ENCODE results near the gene TMEM141.

The TMEM141 gene

GRCh38 chr9:136807281-136808074, 16.3 kb downstream of the TMEM141 start, which contains the start of gene RABL6:
RABL6 (plus strand) TSS chr9:136807948; CDS start chr9:136808197, 249 bp downstream.
- DNase-seq (ENCODE audit: insufficient read length, low spot score) = peak; percentile 81
- FAIRE-seq = peak; percentile 28

- DNase-seq (ENCODE audit: insufficient read length, low spot score) (no peak), FAIRE-seq (no peak)
Observed at GRCh38 chr9:136808075-136808805, 17.1 kb downstream of the TMEM141 start.

GRCh38 chr9:136808806-136809158, 17.6 kb downstream of the TMEM141 start:
- DNase-seq (ENCODE audit: insufficient read length, low spot score) = no peak
- no peak for FAIRE-seq

- FAIRE-seq (no peak), DNase-seq (ENCODE audit: insufficient read length, low spot score) (no peak)
Observed at GRCh38 chr9:136814725-136815421, 23.7 kb downstream of the TMEM141 start.

GRCh38 chr9:136815422-136815782, 24.3 kb downstream of the TMEM141 start:
- DNase-seq (ENCODE audit: insufficient read length, low spot score) (no peak), FAIRE-seq (no peak)

GRCh38 chr9:136820971-136821825, 30.1 kb downstream of the TMEM141 start:
- DNase-seq (ENCODE audit: insufficient read length, low spot score) (no peak), FAIRE-seq (no peak)

- DNase-seq (ENCODE audit: insufficient read length, low spot score) (no peak), FAIRE-seq (no peak)
Observed at GRCh38 chr9:136821826-136822544, 30.8 kb downstream of the TMEM141 start.

GRCh38 chr9:136823136-136824046, 32.2 kb downstream of the TMEM141 start:
- DNase-seq (ENCODE audit: insufficient read length, low spot score) = no peak
- no peak for FAIRE-seq

GRCh38 chr9:136824496-136825225, 33.5 kb downstream of the TMEM141 start:
- DNase-seq (ENCODE audit: insufficient read length, low spot score) (no peak), FAIRE-seq (no peak)

GRCh38 chr9:136825295-136826187, 34.4 kb downstream of the TMEM141 start:
- FAIRE-seq = no peak

GRCh38 chr9:136826188-136826541, 35.0 kb downstream of the TMEM141 start:
- no peak for FAIRE-seq
- no peak for DNase-seq (ENCODE audit: insufficient read length, low spot score)

More at GRCh38 chr9:136825295-136826187, 34.4 kb downstream of the TMEM141 start:
- no peak for DNase-seq (ENCODE audit: insufficient read length, low spot score)

GRCh38 chr9:136826703-136827582, 35.8 kb downstream of the TMEM141 start:
- FAIRE-seq = no peak

GRCh38 chr9:136827794-136828473, 36.8 kb downstream of the TMEM141 start:
- DNase-seq (ENCODE audit: insufficient read length, low spot score) (no peak), FAIRE-seq (no peak)

More at GRCh38 chr9:136826703-136827582, 35.8 kb downstream of the TMEM141 start:
- no peak for DNase-seq (ENCODE audit: insufficient read length, low spot score)

- DNase-seq (ENCODE audit: insufficient read length, low spot score) (no peak), FAIRE-seq (no peak)
Observed at GRCh38 chr9:136828474-136829140, 37.5 kb downstream of the TMEM141 start.

- no peak for DNase-seq (ENCODE audit: insufficient read length, low spot score)
- no peak for FAIRE-seq
Observed at GRCh38 chr9:136829412-136829811, 38.3 kb downstream of the TMEM141 start.

Measured in HTR-8/SVneo (cell line).